Ecto neural progenitor cell (in vitro differentiated cells): Measurements from ENCODE around the gene LOXL4.
A peak's percentile ranks its signal among the peaks of the same experiment; 100 is the strongest.

ENCODE experiments used
- DNase-seq: peaks from one replicate; pipeline ENCODE4 v3.0.0-alpha.2; 2018; ENCODE audit warnings: low spot score

Gene LOXL4

GRCh38 chr10:98264378-98265065 is 3.5 kb downstream of the LOXL4 start:
- peak; percentile 33 for DNase-seq

- DNase-seq: no peak
These were observed 4.9 kb downstream of the LOXL4 start for GRCh38 chr10:98263088-98263487.

DNA sequence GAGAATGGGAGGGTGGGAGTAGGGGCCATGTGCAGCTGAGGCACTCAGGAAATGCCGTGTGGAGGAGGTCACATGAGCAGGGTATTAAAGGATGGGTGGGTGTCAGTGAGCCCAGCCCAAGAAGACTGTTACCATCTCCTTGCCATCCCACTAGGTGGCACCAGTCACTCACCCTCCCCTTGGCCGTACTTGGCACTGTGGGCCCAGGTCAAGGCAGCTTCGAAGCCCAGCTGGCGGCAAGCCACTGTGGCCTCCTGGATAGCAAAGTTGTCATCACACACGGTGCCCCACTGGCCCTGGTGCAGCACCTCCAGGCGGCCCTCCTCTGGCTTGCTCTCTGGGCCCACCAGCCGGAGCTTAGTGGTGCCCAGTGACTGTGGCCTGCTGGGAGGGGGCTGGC is 5.4 kb downstream of the LOXL4 start:
- DNase-seq: peak; percentile 42

DNA sequence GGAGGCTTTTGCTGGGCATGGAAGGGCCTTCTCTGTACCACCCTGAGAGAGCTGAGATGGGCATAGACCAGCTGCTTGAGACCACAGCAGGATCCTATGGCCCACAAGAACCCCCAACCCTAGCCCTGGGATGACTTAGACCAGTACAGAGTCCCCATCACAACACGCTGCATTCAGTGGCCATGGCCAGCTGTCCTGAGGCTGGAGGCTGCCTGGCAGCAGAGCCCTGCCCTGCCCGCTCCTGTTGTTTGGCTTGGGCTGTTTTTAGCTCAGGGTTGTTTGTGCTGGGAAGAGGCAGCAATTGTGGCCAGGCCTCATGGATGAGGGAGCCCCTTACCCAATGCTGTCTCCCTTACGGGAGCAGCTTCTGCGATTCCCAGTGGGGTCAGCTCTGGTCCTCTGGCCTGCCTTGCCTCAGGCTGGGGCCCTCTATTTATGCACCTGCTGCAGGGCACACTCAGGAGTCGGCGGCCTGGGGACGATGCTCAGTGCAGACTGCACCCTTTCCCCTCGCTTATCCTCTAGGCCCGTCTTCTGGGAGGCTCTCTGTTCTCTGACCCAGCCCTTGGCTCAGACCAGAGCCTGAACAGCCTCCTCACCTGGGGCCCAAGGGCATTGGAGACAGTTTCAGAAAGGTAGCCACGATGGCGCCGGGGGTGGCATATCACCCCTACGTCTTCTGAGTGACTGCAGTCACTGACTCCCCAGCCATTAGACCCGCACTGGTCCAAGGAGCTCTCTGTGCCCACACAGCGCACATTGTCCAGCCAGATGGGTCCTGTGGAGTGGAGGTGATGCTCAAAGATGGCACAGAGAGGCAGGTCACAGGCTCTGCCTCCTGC is 6.3 kb downstream of the LOXL4 start:
- peak; percentile 26 for DNase-seq

DNA sequence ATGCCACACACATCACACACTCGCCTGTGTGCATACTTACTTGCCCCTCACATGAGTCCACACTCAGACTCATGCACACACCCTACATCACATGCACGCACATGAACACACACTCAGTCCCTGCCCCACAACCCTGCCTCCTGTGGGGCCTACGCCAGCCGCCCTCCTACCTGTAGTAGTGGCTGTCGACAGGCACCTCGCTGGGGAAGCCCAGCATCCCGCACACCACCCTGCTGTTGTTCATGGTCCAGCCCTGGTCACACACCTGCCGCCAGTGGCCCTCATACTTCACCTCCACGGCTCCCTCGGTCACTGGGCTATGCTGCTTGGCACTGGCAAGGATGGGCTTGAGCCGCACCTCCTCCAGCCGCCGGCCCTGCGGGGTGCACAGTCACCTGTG is 7.2 kb downstream of the LOXL4 start:
- DNase-seq: peak; percentile 39

DNA sequence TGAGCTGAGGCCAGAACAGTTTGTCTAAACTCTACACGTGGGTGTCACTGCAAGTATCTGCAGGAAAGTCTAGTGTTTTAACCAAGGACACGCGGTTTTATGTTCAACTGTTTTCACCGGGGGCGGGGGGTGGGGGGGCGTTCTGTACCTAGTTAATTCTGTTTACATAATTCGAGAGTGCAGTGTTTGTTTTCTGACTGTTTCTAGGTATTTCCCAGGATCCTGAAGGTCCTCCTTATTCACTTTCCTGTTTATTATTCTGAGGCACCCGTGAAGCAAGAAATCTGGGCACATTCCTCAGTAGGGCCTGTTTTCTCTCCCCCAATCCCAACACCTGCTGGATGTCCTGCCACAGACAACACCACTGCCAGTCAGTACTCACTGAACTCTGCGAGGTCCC is 7.6 kb downstream of the LOXL4 start:
- DNase-seq: no peak

DNA sequence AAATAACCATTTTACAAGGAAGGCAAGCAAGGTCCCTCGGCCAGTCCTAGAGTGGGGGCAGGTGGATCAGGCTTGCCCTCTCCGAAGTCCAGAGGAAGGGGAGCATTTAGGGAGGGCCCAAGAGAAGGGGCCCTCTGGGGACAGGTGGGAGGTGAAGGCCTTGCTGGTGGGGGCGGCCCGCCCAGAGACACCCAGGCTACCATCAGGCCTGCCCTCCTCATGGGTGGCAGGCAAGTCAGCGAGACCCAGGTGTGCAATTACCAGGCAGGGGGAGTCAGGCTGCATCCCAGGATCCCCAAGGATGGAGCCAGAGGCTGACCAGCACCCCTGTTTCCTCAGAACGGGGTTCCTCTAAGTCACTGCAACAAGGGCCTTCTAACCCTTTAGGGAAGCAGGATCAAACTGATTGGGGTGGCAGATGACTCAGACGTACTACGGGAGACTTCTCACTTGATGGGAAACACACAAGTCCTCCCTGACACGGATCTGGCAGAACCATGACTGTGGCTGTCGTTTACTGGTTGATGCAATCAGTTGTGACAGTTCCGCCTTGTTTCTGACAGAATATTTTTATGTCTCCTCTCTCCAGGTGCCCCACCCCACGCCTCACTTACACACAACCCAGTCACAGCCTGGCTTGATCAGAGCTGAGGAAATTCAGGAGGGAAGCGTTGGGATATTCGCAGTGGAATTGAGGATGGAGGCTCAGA is 8.2 kb downstream of the LOXL4 start:
- no peak for DNase-seq

- peak; percentile 33 for DNase-seq
These were observed 9.1 kb downstream of the LOXL4 start for GRCh38 chr10:98258683-98259454.

DNA sequence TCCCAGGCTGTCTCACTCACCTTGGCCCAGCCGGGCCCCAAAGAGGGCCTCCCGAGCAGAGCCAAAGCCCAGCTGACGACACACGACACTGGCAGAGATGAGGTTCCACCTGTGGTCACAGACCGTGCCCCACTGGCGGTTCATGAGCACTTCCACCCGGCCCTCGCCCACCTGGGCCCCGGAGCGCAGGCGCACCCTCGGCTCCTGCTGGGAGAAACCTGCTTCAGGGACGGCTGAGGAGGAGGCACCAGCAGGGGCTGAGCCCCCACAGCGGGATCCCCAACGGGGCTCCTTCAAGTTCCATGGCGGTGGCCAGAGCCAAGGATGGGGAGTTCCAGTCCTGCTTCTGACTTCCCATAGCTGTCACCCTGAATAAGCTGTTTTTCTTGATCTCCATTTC is 10.0 kb downstream of the LOXL4 start:
- no peak for DNase-seq

DNA sequence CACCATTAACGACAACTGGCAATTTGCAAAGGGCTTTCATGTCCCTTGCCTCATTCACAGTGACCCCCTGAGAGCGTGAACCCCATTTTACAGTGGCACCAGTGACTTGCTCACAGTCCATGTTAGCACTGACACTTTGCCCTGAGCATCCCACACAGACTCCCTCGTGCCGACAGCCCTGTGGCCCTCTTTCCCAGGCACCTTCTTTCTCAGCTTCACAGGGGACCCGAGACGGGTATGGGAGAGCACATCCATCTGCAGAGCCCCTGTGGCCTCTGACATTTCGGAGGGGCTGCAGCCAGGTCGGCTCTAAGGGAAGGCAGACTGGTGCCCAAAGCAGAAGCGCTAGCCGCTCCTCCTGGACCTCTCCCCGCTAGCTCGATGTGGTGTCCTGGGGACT is 10.8 kb downstream of the LOXL4 start:
- DNase-seq: no peak

DNA sequence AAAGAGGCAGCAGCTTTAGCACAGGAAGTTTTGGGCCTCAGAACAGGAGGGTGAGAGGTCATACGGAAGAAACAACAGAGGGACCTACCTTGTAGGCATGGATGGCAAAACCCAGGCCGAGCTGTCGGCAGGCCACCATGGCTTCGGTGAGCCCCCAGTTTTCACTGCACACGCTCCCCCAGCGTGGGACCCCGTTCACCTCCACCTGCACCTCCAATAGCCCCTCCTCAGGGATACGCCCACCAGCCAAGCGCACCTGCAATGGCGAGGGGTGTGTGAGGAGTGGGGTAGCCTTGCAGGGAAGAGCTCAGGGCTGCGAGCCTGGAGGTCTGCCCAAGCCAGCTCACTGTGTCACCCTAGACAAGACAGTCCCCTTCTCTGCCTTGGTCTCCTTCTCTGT is 11.3 kb downstream of the LOXL4 start:
- no peak for DNase-seq

- peak; percentile 31 for DNase-seq
These were observed 12.7 kb downstream of the LOXL4 start for GRCh38 chr10:98255146-98255877.

- DNase-seq: no peak
These were observed 13.6 kb downstream of the LOXL4 start for GRCh38 chr10:98254234-98254974.

DNA sequence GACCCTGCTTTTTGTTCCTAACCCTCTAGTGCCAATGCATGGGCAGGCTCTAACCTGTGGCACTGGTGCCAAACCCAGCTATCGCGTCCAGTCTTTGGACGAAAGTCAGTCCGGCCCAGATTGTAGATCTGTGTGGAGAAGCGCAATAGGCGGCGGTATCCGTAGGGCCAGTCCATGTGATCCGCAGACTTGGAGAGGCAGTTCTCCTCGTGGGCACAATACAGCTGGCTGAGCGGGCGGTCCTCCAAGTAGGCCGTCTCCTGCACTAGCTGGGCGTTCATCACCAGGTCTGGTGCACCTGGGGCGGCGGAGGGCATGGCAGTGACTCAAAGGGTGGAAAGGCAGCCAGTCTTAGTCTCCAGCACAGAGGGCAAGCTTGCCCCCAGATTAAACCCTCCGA is 14.5 kb downstream of the LOXL4 start:
- no peak for DNase-seq

DNA sequence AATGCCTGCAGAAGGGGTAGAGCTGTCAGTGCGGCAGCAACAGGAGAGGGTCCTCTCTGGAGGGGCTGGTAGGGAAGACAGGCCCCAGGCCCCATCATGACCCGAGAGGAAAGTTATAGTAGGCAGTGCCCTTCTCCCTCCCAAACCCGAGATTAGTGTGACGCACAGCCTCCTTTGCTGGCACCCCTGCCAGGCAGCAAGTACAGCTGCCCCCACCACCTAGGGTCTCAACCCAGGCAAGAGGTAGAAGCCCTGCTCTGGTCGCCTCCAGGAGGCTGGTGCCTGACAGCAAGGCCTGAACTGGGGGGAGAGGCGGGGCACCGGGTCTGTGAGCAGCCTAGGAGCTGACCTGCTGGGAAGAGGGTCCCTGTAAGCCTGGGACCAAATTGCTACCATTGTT is 15.5 kb downstream of the LOXL4 start:
- DNase-seq: no peak

- DNase-seq: peak; percentile 33
These were observed 16.6 kb downstream of the LOXL4 start for GRCh38 chr10:98251399-98251798.

GRCh38 chr10:98249134-98249533 is 18.9 kb downstream of the LOXL4 start:
- DNase-seq: no peak

GRCh38 chr10:98248018-98248417 is 20.0 kb downstream of the LOXL4 start:
- DNase-seq: no peak

- peak; percentile 34 for DNase-seq
These were observed 20.8 kb downstream of the LOXL4 start for GRCh38 chr10:98246911-98247805.

GRCh38 chr10:98244586-98244985 is 23.4 kb downstream of the LOXL4 start:
- no peak for DNase-seq
